ENCODE data around the gene VKORC1L1.
"Not testable (repeated sequence)": the region's sequence is repeated elsewhere in the genome, so short reads cannot be mapped to it uniquely, and the experiment has no call there.

The VKORC1L1 gene

GRCh38 chr7:65938336-65938895, 65.5 kb downstream of the VKORC1L1 start:
- H3K36me3 ChIP-seq (ENCODE audit: control insufficient read depth, insufficient read depth, low read length): no peaks in the 10 kb centered on the region
- no peak for DNase-seq (ENCODE audit: low read depth, low spot score)
- WGBS (ENCODE audit: insufficient coverage, insufficient read length): no CpG with 5 or more reads among the region's 7 CpGs

GRCh38 chr7:65945787-65946186, 72.9 kb downstream of the VKORC1L1 start:
- not testable (repeated sequence) for H3K4me1 ChIP-seq (ENCODE audit: control insufficient read depth, insufficient read depth, low read length); H3K27ac ChIP-seq (ENCODE audit: low read length); H3K9me3 ChIP-seq (ENCODE audit: control insufficient read depth, insufficient read depth, low read length); H3K27me3 ChIP-seq (ENCODE audit: control insufficient read depth, insufficient read depth, low read length); H3K36me3 ChIP-seq (ENCODE audit: control insufficient read depth, insufficient read depth, low read length); DNase-seq (ENCODE audit: low read depth, low spot score); H3K4me3 ChIP-seq (ENCODE audit: low read length)
- no CpG with 5 or more reads among the region's 5 CpGs for WGBS (ENCODE audit: insufficient coverage, insufficient read length)

More at GRCh38 chr7:65938336-65938895, 65.5 kb downstream of the VKORC1L1 start:
- Histone ChIP-seq H3K4me1 (ENCODE audit: control insufficient read depth, insufficient read depth, low read length) (no peaks in the 10 kb centered on the region), H3K4me3 (ENCODE audit: low read length) (no peak overlapping the region), H3K9me3 (ENCODE audit: control insufficient read depth, insufficient read depth, low read length) (no peaks in the 10 kb centered on the region), H3K27ac (ENCODE audit: low read length) (no peak overlapping the region), H3K27me3 (ENCODE audit: control insufficient read depth, insufficient read depth, low read length) (no peaks in the 10 kb centered on the region)

- WGBS (ENCODE audit: insufficient coverage, insufficient read length): no CpG with 5 or more reads among the region's 4 CpGs
- no peaks in the 10 kb centered on the region for H3K4me1 ChIP-seq (ENCODE audit: control insufficient read depth, insufficient read depth, low read length)
- H3K36me3 ChIP-seq (ENCODE audit: control insufficient read depth, insufficient read depth, low read length): no peaks in the 10 kb centered on the region
- no peak for DNase-seq (ENCODE audit: low read depth, low spot score)
- no peaks in the 10 kb centered on the region for H3K9me3 ChIP-seq (ENCODE audit: control insufficient read depth, insufficient read depth, low read length)
- H3K27me3 ChIP-seq (ENCODE audit: control insufficient read depth, insufficient read depth, low read length): no peaks in the 10 kb centered on the region
- no peak overlapping the region for H3K27ac ChIP-seq (ENCODE audit: low read length)
- H3K4me3 ChIP-seq (ENCODE audit: low read length): no peak overlapping the region
These were observed 74.0 kb downstream of the VKORC1L1 start for GRCh38 chr7:65946904-65947303.

- Histone ChIP-seq H3K4me1 (ENCODE audit: control insufficient read depth, insufficient read depth, low read length) (no peaks in the 10 kb centered on the region), H3K4me3 (ENCODE audit: low read length) (no peak overlapping the region), H3K27me3 (ENCODE audit: control insufficient read depth, insufficient read depth, low read length) (no peaks in the 10 kb centered on the region), H3K27ac (ENCODE audit: low read length) (no peak overlapping the region), H3K36me3 (ENCODE audit: control insufficient read depth, insufficient read depth, low read length) (no peaks in the 10 kb centered on the region; the same call in 1 of the 2 replicates), H3K9me3 (ENCODE audit: control insufficient read depth, insufficient read depth, low read length) (no peaks in the 10 kb centered on the region)
- DNase-seq (ENCODE audit: low read depth, low spot score): no peak
- WGBS (ENCODE audit: insufficient coverage, insufficient read length): no CpG with 5 or more reads among the region's 9 CpGs
These were observed 79.1 kb downstream of the VKORC1L1 start for GRCh38 chr7:65951837-65952578.

GRCh38 chr7:65953001-65953720, 80.3 kb downstream of the VKORC1L1 start:
- H3K4me1 ChIP-seq (ENCODE audit: control insufficient read depth, insufficient read depth, low read length): no peaks in the 10 kb centered on the region
- H3K9me3 ChIP-seq (ENCODE audit: control insufficient read depth, insufficient read depth, low read length): no peaks in the 10 kb centered on the region
- DNase-seq (ENCODE audit: low read depth, low spot score): no peak
- no peak overlapping the region for H3K27ac ChIP-seq (ENCODE audit: low read length)
- H3K27me3 ChIP-seq (ENCODE audit: control insufficient read depth, insufficient read depth, low read length): no peaks in the 10 kb centered on the region
- H3K36me3 ChIP-seq (ENCODE audit: control insufficient read depth, insufficient read depth, low read length): no peaks in the 10 kb centered on the region; the same call in 1 of the 2 replicates
- no peak overlapping the region for H3K4me3 ChIP-seq (ENCODE audit: low read length)
- no CpG with 5 or more reads among the region's 5 CpGs for WGBS (ENCODE audit: insufficient coverage, insufficient read length)

GRCh38 chr7:65953890-65954450, 81.1 kb downstream of the VKORC1L1 start:
- Histone ChIP-seq H3K4me3 (ENCODE audit: low read length) (no peak overlapping the region), H3K36me3 (ENCODE audit: control insufficient read depth, insufficient read depth, low read length) (no peaks in the 10 kb centered on the region; the same call in 1 of the 2 replicates), H3K27ac (ENCODE audit: low read length) (no peak overlapping the region), H3K9me3 (ENCODE audit: control insufficient read depth, insufficient read depth, low read length) (no peaks in the 10 kb centered on the region), H3K4me1 (ENCODE audit: control insufficient read depth, insufficient read depth, low read length) (no peaks in the 10 kb centered on the region), H3K27me3 (ENCODE audit: control insufficient read depth, insufficient read depth, low read length) (no peaks in the 10 kb centered on the region)
- no CpG with 5 or more reads among the region's 15 CpGs for WGBS (ENCODE audit: insufficient coverage, insufficient read length)
- DNase-seq (ENCODE audit: low read depth, low spot score): no peak

GRCh38 chr7:65955718-65956117, 82.8 kb downstream of the VKORC1L1 start:
- H3K27ac ChIP-seq (ENCODE audit: low read length): no peak overlapping the region
- DNase-seq (ENCODE audit: low read depth, low spot score): no peak
- no CpG with 5 or more reads among the region's 4 CpGs for WGBS (ENCODE audit: insufficient coverage, insufficient read length)
- H3K4me1 ChIP-seq (ENCODE audit: control insufficient read depth, insufficient read depth, low read length): no peaks in the 10 kb centered on the region
- H3K36me3 ChIP-seq (ENCODE audit: control insufficient read depth, insufficient read depth, low read length): peaks cover 8% of the 10 kb centered on the region; the same call in 1 of the 2 replicates
- H3K27me3 ChIP-seq (ENCODE audit: control insufficient read depth, insufficient read depth, low read length): no peaks in the 10 kb centered on the region
- H3K9me3 ChIP-seq (ENCODE audit: control insufficient read depth, insufficient read depth, low read length): no peaks in the 10 kb centered on the region
- no peak overlapping the region for H3K4me3 ChIP-seq (ENCODE audit: low read length)

GRCh38 chr7:65960351-65961074, 87.6 kb downstream of the VKORC1L1 start:
- Histone ChIP-seq H3K27ac (ENCODE audit: low read length) (no peak overlapping the region), H3K27me3 (ENCODE audit: control insufficient read depth, insufficient read depth, low read length) (no peaks in the 10 kb centered on the region), H3K4me3 (ENCODE audit: low read length) (no peak overlapping the region), H3K4me1 (ENCODE audit: control insufficient read depth, insufficient read depth, low read length) (no peaks in the 10 kb centered on the region), H3K36me3 (ENCODE audit: control insufficient read depth, insufficient read depth, low read length) (peaks cover 25% of the 10 kb centered on the region; the same call in 1 of the 2 replicates), H3K9me3 (ENCODE audit: control insufficient read depth, insufficient read depth, low read length) (no peaks in the 10 kb centered on the region)
- DNase-seq (ENCODE audit: low read depth, low spot score): no peak
- WGBS (ENCODE audit: insufficient coverage, insufficient read length): no CpG with 5 or more reads among the region's 19 CpGs

GRCh38 chr7:65962033-65962432, 89.2 kb downstream of the VKORC1L1 start:
- H3K9me3 ChIP-seq (ENCODE audit: control insufficient read depth, insufficient read depth, low read length): no peaks in the 10 kb centered on the region
- no peak for DNase-seq (ENCODE audit: low read depth, low spot score)
- H3K27me3 ChIP-seq (ENCODE audit: control insufficient read depth, insufficient read depth, low read length): no peaks in the 10 kb centered on the region
- H3K4me3 ChIP-seq (ENCODE audit: low read length): no peak overlapping the region
- H3K27ac ChIP-seq (ENCODE audit: low read length): no peak overlapping the region
- no peaks in the 10 kb centered on the region for H3K4me1 ChIP-seq (ENCODE audit: control insufficient read depth, insufficient read depth, low read length)
- peaks cover 25% of the 10 kb centered on the region; the same call in 1 of the 2 replicates for H3K36me3 ChIP-seq (ENCODE audit: control insufficient read depth, insufficient read depth, low read length)
- WGBS (ENCODE audit: insufficient coverage, insufficient read length): no CpG with 5 or more reads among the region's 6 CpGs

- not testable (repeated sequence) for H3K27ac ChIP-seq (ENCODE audit: low read length); H3K4me3 ChIP-seq (ENCODE audit: low read length); H3K9me3 ChIP-seq (ENCODE audit: control insufficient read depth, insufficient read depth, low read length); H3K4me1 ChIP-seq (ENCODE audit: control insufficient read depth, insufficient read depth, low read length); DNase-seq (ENCODE audit: low read depth, low spot score); H3K27me3 ChIP-seq (ENCODE audit: control insufficient read depth, insufficient read depth, low read length)
- H3K36me3 ChIP-seq (ENCODE audit: control insufficient read depth, insufficient read depth, low read length): peaks cover 38% of the 10 kb centered on the region
- WGBS (ENCODE audit: insufficient coverage, insufficient read length): no CpG with 5 or more reads among the region's 3 CpGs
These were observed 91.8 kb downstream of the VKORC1L1 start for GRCh38 chr7:65964671-65965070.

Measured in iPS DF 6.9 (cell line).